Left hindlimb (tissue), 1 donor: ENCODE measurements around the gene ZNF280A.

Source experiments
- DNase-seq: peaks from one replicate; pipeline ENCODE4 v3.0.0-alpha.2; 2018

Gene ZNF280A

GRCh38 chr22:22520020-22520656 lies at the start of gene ZNF280A:
Gene ZNF280A, minus strand, starts transcription at chr22:22520270. Its CDS starts 4,640 bp downstream, at chr22:22515630.
- no peak for DNase-seq

- no peak for DNase-seq
These were observed 49.1 kb upstream of the ZNF280A start for GRCh38 chr22:22569218-22569617.

- no peak for DNase-seq
These were observed 45.9 kb upstream of the ZNF280A start for GRCh38 chr22:22565981-22566380.

GRCh38 chr22:22558972-22559603 lies 39.0 kb upstream of the ZNF280A start, which contains the start of gene PRAME:
Gene PRAME, minus strand, starts transcription at chr22:22559265. Its CDS starts 2,433 bp downstream, at chr22:22556832.
- DNase-seq = no peak

GRCh38 chr22:22558071-22558971 lies 38.3 kb upstream of the ZNF280A start:
- DNase-seq = no peak

- no peak for DNase-seq
These were observed 37.2 kb upstream of the ZNF280A start for GRCh38 chr22:22556995-22557925.

- no peak for DNase-seq
These were observed 36.5 kb upstream of the ZNF280A start for GRCh38 chr22:22556578-22556977.

GRCh38 chr22:22555596-22555995 lies 35.5 kb upstream of the ZNF280A start:
- DNase-seq = no peak

- no peak for DNase-seq
These were observed 34.7 kb upstream of the ZNF280A start for GRCh38 chr22:22554587-22555284.

- no peak for DNase-seq
These were observed 33.9 kb upstream of the ZNF280A start for GRCh38 chr22:22553735-22554586.

GRCh38 chr22:22553141-22553540 lies 33.1 kb upstream of the ZNF280A start:
- DNase-seq = no peak

GRCh38 chr22:22552630-22553029 lies 32.6 kb upstream of the ZNF280A start:
- DNase-seq = no peak

- DNase-seq = no peak
These were observed 30.8 kb upstream of the ZNF280A start for GRCh38 chr22:22550789-22551434.

GRCh38 chr22:22548910-22549309 lies 28.8 kb upstream of the ZNF280A start:
- no peak for DNase-seq

- DNase-seq = no peak
These were observed 28.2 kb upstream of the ZNF280A start for GRCh38 chr22:22548317-22548716.

- DNase-seq = no peak
These were observed 27.7 kb upstream of the ZNF280A start for GRCh38 chr22:22547692-22548300.

GRCh38 chr22:22547226-22547625 lies 27.2 kb upstream of the ZNF280A start:
- no peak for DNase-seq

GRCh38 chr22:22546490-22546889 lies 26.4 kb upstream of the ZNF280A start:
- no peak for DNase-seq

GRCh38 chr22:22545084-22545483 lies 25.0 kb upstream of the ZNF280A start:
- no peak for DNase-seq
